HG02981 (cell line): ENCODE measurements around the gene CPNE6.

Experiments
- ATAC-seq: cut with Tn5 transposase; IDR thresholded peaks from one replicate; pipeline ENCODE4 v1.9.1; 2021; ENCODE audit warnings: mild to moderate bottlenecking, moderate library complexity; ENCODE audit not compliant: unreplicated experiment

Gene CPNE6

DNA sequence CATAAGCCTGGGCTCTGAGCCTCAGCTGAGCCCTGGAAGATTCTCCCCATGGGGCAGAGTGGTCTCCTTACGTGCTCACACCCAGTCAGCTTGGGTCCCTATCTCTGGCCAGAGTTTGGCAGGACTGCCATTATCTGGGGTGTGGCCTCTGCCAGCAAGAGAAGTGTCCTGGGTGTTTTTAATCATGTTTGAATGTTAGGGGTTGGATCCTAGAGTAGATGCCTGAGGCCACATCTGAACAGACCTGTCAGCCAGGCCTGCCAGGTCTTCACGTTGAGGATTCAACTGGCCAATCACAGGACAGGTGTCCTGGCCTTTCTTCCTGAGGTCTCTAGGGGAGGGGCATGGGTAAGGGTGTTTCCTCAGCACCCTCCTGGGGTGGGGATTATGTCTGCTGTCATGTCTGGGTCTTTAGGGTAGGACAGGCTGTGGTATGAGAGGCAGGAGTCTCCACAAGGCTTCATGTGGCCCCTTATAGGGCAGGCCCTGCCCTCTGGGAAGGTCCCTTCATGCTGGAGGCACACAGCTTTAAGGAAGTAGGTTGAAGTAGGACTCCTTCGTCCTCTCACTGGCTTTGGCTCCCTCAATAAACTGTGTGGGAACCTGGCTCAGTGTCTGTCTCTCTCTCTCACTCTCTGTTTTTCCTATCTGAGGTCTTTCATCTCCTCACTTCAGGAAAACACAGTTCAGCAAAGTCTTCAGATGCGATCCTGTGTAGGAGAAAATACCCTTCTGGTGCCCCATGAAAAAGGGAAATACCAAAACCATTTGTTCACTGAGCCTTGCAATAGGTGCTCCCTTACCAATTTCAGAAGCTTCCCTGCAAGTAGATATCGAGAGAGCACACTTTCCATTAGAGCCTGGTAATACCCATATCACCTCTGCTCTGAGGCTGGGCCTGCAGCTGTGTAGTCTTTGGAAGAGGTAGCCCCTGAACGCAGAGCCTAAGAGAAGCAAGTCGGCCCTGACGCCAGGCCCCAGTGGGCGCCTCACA is 52.4 kb downstream of the CPNE6 start:
- ATAC-seq, result peak; percentile 45

DNA sequence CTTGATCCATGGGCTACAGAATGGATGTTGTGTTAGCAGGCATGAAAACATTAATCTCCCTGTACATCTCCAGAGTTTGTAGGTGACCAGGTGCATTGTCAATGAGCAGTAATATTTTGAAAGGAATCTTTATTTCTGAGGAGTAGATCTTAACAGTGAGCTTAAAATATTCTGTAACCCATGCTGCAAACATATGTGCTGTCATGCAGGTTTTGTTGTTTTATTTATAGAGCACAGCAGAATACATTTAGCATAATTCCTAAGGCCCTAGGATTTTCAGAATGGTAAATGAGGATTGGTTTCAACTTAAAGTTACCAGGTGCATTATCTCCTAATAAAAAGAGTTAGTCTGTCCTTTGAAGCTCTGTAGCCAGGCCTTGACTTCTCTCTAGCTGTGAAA is 55.6 kb downstream of the CPNE6 start:
- no peak for ATAC-seq

DNA sequence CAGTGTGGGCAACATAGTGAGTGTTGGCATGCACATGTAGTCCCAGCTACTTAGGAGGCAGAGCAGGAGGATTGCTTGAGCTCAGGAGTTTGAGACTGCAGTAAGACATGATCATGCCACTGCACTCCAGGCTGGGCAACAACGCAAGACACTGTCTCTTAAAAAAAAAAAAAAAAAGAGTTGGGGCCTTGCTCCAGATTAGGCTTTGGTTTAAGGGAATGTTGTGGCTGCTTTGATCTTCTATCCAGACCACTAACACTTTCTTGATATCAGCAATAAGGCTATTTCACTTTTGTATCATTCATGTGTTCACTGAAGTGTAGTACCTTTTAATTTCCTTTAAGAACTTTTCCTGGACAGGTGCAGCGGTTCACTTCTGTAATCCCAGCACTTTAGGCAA is 56.3 kb downstream of the CPNE6 start:
- no peak for ATAC-seq
